ENCODE results near the gene ZNF668. TPM values are rescaled to one million over a fixed set of nuclear protein-coding genes. Genes with fewer than 3 reads are reported as not detected.

Gene ZNF668
- polyA plus RNA-seq, 1 of the 3 experiments (the other 2 are of a cell fraction), result 13.6 TPM

GRCh38 chr16:31087481-31087880 lies 13.4 kb upstream of the ZNF668 start:
- 92% methylated on average over 8 of the region's 8 CpGs for WGBS (ENCODE audit: low lambda C conversion rate)
- H3K36me3 ChIP-seq (replicated peaks in 1 of 2; ENCODE audit: control insufficient read depth in 1 of 2, insufficient read depth in 2 of 2, low read length in 1 of 2), result peaks cover 7 to 28% of the 10 kb centered on the region in 2 experiments
- H3K27me3 ChIP-seq (ENCODE audit: insufficient read depth), result no peaks in the 10 kb centered on the region
- H3K9ac ChIP-seq, result no peak overlapping the region
- peaks cover 0 to 10% of the 10 kb centered on the region in 2 experiments; a peak in 2 of 4 replicates for H3K4me1 ChIP-seq (ENCODE audit: control insufficient read depth in 1 of 2, insufficient read depth in 2 of 2, low read depth in 1 of 2, low read length in 1 of 2)
- H3K79me2 ChIP-seq (ENCODE audit: insufficient read depth), result peaks cover 41% of the 10 kb centered on the region
- no peaks in the 10 kb centered on the region for H3K9me3 ChIP-seq
- CTCF ChIA-PET, result no interaction called here
- TF ChIP-seq SIN3A (IDR thresholded peaks at IDR 0.05; ENCODE audit: borderline replicate concordance, low read depth, low read length) (no peak), FOSL2 (IDR thresholded peaks at IDR 0.05; ENCODE audit: borderline replicate concordance, low read depth) (no peak), RXRA (IDR thresholded peaks at IDR 0.05; ENCODE audit: borderline replicate concordance, low read depth) (no peak), YY1 (IDR thresholded peaks at IDR 0.05; ENCODE audit: low read depth) (no peak), RCOR1 (IDR thresholded peaks at IDR 0.05; ENCODE audit: low read length) (no peak), ELF1 (IDR thresholded peaks at IDR 0.05) (no peak), PBX3 (IDR thresholded peaks at IDR 0.05) (no peak), TAF1 (IDR thresholded peaks at IDR 0.05; ENCODE audit: borderline replicate concordance, low read depth, low read length) (no peak), TEAD4 (IDR thresholded peaks at IDR 0.05; ENCODE audit: borderline replicate concordance, insufficient read depth) (no peak), RAD21 (IDR thresholded peaks at IDR 0.05; ENCODE audit: low read length) (no peak), ZBTB33 (IDR thresholded peaks at IDR 0.05; ENCODE audit: borderline replicate concordance, low read depth) (no peak), MXI1 (IDR thresholded peaks at IDR 0.05; ENCODE audit: low read depth, low read length) (no peak), RFX5 (IDR thresholded peaks at IDR 0.05; ENCODE audit: low read length) (no peak), CTCF (IDR thresholded peaks at IDR 0.05) (no peak)
- no peak overlapping the region for H3K27ac ChIP-seq (ENCODE audit: low read depth in 2 of 2, low read length in 1 of 2)
- H2AFZ ChIP-seq (ENCODE audit: low read depth), result no peak overlapping the region
- POLR2A ChIA-PET, result no interaction called here
- H3K4me3 ChIP-seq (ENCODE audit: low read depth in 2 of 2, low read length in 1 of 2), result no peak overlapping the region
- no peaks in the 10 kb centered on the region for H3F3A ChIP-seq (replicated peaks; ENCODE audit: insufficient read depth)
- H3K9me2 ChIP-seq, result no peaks in the 10 kb centered on the region
- DNase-seq, result no peak
- peaks cover 3% of the 10 kb centered on the region for H4K20me1 ChIP-seq (ENCODE audit: insufficient read depth)
- no peak overlapping the region for H3K4me2 ChIP-seq

Measured in SK-N-SH (cell line).